ENCODE measurements around the gene LRRC27.
"Not testable (repeated sequence)": the region's sequence is repeated elsewhere in the genome, so short reads cannot be mapped to it uniquely, and the experiment has no call there.

The LRRC27 gene

DNA sequence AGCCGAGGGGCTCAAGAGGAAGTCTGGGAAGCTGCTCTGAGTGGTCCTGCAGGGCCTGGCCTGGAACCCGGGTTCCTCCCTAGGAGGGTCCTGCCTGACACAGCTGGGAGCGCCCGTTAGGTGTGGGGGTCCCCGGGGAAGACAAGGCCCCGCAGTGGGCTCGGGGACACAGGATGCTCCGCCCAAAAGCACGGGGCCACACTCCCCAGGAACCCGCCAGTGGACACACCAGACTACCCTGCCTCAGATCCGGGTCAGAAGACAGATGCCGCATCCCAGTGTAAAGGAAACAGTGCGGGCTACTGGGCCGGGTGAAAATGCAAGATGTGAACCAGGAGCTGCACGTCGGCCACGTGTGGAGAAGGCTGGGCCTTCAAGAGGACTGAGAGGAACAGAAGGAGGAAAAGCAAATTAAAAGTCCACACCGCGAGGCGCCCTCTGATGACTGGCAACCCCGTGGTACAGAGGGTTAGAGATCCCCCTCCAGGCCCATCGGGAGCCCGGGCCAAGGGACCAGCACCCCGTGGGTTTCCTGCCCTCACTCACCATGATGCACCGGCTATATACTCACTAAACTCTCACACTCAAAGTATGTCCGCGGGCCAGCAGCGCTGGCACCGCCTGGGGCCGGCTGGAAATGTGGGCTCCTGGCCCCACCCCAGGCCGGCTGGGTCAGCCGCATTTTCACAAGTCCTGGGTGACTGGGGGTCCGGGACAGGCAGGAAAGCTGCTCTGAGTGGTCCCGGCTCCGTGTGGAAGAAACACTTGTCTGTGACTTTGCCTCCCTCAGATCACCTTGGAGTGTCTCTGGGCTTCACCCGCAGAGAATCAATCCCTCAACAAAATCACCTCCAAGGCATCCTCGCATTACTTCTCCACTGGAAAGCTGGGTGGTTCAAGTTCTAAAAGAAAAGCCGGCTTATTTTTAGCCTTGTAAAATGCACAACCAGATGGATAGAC lies 30.3 kb upstream of the LRRC27 start:
- DNase-seq, result no peak

DNA sequence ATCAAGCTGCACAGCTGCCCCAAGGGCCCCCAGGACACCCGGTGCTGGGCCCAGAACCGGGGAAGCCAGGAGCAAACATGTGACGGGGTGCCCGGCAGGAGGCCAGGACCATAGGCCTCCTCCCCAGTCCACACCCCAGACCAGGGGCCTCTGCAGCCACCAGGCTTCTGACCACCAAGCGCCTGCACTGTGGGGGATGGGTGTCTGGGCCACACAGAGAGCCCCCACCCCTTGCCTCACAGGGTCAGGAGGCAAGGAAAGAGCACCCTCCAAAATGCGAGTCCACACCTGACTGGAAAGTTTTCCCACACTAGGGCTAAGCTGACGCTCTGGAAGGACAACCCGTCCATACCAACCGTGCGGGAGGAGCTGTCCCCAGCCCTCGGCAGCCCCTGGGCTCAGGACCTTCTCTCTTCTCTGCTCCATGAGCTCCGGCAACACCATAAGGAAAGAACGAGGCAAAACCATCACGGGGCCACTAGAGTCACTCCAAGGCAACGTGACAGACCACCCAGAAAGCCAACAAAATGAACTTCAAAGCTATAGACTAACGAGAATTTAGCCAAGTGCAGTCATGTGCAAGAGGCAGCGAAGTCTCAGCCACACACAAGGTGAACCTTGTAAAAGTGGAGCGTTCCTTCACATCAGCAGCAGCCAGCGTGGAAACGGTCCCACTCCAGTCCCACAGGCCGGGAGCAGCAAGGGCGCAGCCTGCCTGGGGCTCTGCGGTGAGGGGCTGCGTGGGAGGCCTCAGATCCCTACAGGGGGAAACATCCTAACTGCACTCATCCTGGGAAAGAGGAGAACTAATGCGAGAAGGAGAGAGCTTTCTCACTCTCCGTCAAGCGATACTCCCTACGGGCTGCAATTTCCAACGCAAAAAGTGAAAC lies 29.3 kb upstream of the LRRC27 start:
- DNase-seq, result no peak

DNA sequence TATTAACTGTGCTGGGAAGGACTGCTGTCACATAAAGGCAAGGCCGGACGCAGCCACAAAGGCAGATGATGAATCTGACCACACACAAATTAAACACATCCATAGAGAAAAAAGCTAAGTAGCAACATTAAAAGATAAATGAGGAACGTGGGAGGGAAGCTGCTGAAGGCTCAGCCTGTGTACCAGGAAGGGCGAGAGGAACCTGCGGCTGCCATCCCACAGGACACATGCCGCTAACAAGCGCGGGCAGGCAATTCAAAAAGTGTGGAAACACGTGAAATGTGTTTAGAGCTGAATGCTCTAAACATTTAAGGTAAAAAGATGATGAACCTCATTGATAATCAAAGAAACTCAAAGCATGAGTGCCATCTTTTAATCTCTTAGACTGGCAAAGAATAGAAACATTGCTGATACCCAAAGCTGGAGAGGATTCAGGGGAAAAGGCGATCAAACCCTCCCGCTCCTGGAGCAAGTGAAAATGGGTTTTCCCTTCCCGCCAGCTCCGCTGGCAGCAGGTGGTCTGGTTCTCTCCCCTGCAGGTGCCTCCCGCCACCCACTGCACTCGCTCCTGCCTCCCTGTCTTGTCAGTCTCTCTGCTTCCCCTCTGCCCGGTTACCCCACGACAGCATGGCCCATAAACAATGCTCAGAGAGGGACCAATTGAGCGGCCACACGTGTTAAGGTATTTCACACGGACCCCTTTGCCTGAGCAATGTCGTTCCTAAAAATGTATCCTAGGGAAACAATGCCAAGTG lies 28.5 kb upstream of the LRRC27 start:
- DNase-seq, result no peak

DNA sequence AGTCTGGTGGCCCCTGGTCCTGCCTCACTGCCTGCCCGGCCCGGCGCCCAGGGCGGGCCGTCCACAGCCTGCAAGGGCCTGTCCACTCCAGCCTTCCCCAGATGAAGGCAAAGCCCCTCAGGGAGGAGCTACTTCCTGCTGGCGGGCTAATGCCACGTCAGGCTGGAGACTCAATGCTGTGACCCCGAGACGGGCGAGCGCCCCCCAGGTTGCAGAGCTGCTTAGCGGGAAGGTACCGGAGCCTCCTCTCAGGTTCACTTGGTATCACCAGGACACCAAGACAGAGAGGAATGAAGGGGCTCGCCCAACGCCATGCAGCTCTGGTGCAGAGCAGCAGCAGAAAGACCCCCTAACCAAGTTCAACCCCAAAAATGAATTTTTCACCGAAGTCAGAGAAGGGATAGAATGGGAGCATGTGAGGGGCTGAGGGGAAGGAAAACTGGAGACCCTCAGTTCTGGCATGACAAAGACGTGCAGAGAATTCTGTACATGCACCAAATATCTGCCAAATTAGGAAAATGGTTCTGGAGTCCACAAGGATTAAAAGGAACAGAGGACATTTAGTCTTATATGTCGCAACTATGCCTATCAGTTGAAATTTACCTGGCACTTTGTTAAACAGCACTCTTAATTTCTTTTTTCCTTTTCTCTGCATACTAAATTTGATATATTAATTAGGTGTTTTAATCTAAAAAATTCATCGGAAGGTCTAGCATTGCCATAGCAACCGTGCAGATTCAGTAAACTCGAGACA lies 27.1 kb upstream of the LRRC27 start:
- no peak for DNase-seq

DNA sequence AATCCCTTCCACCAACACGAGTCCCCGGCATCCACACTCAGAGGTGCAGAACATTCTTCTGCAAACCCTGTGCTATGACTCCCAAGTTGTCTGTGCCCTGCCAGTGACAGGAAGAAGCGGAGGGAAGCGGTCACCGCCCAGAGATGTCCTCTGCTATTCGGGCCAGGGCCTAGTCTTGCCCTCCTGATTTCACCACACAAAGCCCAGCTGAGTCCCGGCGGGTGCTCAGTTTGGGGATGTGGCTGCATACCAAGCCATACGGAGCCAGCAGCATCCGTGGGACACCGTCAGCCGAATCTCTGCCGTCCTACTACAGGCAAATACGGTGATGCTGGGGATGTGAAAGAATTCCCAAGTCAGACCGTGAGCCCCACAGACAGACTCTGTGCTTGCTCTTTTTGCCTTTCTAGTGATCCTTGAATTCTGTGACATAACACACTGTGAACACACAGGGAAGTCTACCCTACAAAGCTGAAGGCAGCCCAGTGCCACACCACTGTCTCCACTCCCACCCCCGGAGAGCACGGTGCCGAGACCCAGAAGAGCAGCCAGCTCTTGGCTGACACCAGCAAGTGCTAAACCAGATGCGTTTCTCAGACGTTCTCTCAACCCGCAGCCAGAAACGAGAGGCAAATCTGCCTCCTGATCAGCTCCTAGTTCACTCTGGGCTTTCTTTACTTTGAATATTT lies 26.2 kb upstream of the LRRC27 start:
- DNase-seq, result no peak

DNA sequence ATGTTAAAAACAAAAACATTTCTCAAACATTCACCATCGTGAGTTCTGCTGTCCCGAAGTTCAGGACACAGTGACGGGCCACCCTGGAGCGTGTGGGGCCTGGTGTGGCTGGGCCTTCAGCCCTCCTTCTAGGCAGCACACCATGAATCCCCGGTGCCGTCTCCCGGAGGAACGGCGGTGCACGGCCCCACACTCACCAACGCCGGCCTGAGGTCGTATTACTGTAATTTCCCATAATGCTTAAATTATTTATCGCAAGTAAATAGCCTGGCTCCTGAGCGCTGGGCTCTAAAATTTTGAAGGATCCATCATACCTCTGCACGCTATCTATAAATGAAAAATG lies 25.7 kb upstream of the LRRC27 start:
- DNase-seq, result no peak

DNA sequence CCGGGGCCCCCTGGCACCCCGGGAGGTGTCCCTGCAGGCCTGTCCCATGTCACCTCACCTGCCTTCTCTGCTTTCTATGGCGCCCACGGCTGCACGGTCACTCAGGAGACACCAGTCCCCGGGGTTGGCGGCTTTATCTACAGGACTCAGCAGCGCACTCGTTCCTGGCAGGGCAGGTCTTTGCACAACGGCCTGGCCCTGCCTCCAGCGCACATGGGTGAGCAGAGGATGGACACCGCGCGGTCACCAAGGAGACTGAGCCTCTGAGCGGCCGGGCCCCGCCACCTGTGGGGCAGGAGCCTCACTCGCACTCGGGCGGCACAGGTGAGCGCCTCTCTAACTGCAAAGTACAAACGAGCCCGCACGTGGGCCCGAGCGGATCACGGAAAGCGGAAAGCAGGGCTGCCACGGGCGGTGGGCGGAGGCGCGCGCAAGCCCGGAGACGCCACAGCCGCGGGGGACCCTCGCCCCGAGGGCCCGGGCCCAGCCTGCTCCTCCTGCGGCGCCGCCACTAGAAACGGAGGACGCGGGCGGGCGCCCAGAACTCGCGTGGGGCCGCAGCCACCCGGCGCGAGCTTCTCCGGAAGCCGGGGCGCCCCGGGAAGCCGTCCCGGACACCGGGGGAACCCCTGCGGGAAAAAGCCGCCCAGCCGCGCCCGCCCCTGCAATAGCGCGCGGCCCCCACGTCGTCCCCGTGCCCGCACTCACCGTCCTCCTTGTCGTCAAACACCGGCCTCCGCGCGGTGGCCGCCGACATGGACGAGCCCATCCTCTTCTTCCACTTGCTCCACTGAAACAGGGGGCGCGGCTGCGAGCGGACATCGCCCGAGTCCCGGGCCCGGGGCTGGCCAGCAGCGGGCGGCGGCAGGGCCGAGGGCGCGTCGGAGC lies 24.9 kb upstream of the LRRC27 start:
- peak; percentile 37 to 65 for DNase-seq

DNA sequence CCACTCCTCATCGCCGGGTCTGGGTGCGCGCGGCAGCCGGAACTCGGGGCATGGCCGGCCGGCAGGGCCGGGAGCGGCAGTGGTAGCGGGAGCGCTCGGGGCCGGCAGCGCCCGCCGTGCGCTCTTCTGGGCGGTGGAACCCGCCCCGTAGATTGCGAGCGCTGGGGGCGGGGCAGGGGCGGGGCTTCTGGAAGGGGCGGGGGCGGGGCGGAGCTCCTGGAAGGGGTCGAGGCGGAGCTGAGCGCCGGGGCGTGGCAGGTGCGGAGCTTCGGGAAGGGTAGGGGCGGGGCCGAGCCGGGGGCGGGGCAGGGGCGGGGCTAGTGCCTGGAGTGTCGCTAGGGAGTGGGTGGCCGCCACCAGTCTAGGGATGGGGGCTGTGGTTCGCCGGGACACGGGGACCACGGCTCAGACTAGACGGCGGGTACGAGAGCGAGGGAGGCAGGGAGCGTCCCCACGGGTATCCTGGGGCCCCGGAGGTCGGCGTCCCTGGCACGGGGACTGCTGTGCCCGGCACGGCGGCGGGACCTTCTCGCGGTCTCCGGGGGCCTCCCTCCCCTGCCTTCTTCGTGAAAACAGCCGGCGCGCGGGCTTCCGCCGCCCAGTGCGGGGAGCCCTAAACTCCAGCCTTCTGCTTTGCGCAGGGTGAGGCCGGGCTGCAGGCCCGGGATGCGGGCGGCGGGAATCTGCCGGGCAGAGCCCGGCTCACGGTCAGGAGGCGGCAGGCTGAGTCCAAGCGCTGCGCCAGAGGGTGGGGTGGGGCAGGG lies 24.0 kb upstream of the LRRC27 start, which contains the start of gene STK32C:
TSS of gene STK32C (minus strand) at position 128 of the 764 bp plus-strand sequence. CDS start at position 11, 117 bp downstream.
- peak; percentile 69 to 84 for DNase-seq

DNA sequence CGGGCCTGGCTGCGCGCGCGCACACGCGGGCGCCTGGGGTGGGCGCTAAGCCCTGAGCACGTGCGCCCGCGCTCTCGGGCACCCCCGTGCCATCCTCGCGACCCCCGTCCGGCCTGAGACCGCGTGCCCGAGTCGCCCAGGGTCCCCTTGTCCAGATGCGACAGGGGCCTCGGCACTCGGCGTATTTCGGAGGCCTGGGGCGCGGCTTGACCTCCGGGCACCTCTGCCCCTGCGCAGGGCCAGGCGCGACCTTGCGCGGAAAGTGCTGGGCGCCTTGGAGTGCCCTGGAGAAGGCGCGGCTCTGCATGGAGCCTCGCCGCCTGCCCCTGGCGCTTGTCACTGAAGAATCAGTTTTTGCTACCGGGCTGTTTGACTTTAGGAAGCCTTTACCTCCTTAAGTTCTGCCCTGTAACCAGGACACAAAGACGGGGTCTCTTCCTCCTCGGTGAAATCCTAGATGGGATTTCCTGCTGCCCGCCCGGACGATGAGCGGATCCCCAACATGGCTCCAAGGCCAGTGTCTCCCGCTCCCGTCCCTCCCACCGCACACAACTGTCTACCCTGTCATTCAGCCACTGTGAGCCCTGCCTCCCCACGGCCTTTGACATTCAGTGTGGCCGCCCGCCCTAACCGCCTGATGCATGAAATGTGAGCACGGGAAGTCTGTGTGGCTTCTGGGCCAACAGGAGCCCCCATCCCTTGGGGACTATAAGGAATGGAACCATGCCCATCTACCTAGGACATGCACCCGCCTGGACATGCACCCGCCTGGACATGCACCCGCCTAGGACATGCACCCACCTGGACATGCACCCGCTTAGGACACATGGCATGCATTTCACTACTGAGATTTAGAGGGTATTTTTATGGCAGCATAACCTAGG lies 23.2 kb upstream of the LRRC27 start:
- peak in 1 of 2 experiments; percentile 12 for DNase-seq

DNA sequence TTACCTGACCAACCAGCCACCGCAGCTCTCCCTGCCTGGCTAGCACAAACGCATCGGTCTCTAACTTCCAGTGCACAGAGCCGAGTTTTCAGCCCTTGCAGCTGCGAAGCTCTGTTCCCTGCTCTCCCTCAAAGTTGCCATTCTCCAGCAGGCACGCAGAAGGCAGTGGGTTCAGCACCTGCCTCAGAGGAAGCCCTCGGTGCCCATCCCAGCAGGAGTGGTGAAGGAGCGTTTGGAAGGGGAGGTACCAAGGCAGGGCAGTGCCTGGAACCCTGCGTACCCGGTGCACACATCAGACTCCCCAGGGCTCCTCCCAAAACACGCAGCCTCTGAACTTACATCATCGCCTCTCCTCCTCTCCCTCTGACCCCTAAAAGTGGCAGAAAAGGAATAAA lies 22.5 kb upstream of the LRRC27 start:
- DNase-seq, result no peak

DNA sequence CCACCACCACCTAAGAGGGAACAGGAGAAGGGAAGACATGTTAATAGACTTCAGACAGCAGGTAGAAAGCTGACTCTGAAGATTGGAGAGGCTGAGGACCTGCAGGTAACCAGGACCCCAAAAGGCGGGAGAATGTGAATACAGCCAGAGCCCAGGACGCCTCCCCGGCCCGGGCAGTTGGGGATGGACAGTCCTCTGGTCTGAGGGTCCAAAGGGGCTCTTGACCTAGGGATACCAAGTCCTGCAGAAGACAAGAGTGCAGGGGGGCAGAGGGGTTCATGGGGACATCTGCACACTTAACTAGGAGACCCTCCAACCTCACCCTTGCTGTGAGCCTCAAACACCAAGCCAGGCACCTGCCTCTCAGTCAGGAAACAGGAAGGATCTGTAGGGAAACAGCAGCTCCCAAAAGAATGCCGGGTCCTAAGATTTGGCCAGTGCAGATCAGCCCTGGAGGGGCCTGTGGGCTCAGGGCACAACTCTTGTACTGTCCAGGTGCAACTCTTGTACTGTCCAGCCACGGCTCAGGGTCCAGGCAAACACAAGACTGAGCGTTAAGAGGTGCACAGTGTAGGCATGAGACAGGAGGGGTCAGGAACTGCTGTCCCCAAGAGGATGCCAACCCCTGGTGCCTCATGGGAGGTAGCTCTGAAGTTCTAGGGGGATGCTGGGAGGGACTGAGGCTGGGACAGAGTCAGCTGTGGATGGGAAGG lies 22.0 kb upstream of the LRRC27 start:
- no peak for DNase-seq

DNA sequence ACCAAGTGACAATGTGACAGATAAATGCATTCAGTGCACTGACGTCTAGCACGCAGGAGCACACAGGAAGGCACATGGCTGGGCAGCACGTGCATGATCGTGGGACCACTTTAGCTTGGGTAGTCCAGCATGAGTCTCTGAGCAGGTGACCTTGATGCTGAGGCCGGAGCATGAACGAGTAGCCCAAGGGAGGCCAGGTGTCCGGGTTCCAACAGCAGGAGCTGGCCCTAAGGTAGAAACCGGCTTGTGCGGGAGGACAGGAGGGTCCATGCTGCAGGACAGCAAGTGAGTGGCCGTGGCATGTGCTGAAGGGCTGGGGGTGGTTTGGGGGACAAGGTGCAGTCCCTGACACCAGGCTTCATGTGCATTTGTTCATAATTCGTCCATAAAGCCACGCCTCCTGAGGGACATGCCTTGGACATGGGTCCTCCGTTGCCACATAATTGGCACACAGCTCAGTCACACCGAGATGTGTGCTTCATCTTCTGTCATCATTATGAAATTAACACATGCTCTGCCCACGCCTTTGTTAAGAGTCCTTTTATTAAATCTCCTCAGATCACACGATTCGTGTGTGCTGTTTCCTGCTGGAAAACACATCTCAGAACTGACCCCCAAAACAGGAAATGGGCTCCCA lies 21.2 kb upstream of the LRRC27 start:
- DNase-seq, result no peak

DNA sequence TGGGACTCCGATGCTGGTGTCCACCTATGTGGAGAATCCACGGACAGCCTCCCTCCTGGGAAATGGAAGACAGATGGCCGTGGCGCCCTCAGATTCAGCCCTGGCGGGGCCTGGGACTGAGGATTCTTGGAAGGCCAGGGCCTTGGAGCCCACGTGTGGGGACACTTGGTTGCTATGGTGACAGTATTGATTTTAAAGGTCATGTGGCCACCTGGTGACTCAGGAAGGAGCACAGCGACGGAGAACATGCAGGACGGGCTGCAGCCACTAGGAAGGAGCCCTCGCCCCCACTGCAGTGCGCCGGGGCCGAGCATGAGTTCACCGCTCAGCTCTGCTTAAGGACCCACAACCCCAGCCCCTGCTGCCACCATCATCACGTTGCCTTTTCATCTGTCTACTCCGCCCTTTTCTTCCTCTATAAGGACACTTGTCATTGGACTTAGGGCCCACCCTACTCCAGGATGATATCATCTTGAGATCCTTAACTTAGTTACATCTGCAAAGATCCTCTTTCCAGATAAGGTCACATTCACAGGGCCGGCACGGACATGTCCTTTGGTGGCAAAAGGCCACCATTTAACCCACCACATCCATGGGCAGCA lies 20.6 kb upstream of the LRRC27 start:
- DNase-seq, result no peak

DNA sequence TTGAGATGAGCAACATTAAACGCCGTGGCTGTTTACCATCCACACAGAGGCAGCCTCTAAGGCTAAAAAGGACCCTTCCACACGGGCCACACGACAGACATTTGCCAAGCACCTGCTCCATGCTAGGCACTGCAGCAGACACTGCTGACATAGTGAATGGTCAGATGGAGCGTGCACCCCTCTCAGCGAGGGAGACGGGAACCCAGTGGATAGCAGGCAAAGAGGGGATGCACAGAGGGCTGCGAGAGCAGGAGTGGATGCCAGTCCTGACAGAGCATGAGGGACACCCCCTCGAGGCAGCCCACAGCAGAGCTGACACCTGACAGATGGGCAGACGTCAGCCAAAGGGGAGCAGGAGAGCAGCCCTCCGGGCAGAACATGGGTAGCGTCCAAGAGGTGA lies 18.7 kb upstream of the LRRC27 start:
- no peak for DNase-seq

DNA sequence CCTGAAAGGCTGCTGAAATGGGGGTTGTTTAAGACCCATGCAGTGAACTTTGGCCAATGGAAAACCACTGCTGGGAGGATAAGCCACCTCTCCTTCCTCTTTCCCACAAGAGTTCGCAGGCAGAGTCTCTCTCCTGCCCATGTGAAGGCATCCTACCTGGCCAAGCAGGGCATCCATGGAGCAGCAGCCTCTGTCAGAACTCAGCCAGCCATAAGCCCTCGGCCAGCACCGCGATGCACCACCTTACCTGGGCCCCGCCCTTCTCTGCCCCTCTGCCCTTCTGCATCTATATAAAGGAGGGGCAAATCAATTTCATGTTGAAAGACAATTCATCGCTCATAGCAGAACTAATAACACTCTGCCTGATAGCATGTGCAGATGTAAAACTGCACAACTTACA lies 18.1 kb upstream of the LRRC27 start:
- no peak for DNase-seq

DNA sequence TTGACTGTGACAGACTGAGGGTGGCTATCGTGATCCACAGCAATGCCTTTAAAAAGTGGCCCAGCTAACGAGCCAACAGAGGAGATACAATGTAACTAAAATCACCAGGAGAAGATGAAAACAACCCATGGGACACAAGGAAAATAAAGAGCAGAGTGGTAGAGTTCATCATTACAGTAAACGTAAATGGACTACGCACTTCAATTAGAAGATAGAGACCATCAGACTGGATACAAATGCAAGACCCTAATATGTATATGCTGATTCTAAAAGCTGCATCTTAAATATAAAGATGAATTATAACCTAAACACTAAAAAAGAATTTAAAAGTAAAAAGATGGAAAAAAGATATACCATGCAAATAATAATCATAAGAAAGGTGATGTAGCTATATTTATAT lies 17.7 kb upstream of the LRRC27 start:
- no peak for DNase-seq

DNA sequence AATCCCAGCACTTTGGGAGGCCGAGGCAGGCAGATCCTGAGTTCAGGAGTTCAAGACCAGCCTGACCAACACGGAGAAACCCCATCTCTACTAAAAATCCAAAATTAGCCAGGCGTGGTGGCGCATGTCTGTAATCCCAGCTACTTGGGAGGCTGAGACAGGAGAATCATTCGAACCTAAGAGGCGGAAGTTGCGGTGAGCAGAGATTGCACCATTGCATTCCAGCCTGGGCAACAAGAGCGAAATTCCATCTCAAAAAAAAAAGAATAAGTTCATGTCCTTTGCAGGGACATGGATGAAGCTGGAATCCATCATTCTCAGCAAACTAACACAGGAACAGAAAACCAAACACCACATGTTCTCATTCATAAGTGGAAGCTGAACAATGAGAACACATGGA lies 17.1 kb upstream of the LRRC27 start:
- not testable (repeated sequence) for DNase-seq
